ENCODE results near the gene OTOGL. TPM values are rescaled to one million over a fixed set of nuclear protein-coding genes. Genes with fewer than 3 reads are reported as not detected.
"Not testable (repeated sequence)": the region's sequence is repeated elsewhere in the genome, so short reads cannot be mapped to it uniquely, and the experiment has no call there.

Gene OTOGL
- total RNA-seq, 2 experiments from 2014 or later, result not detected

- Mint-ChIP-seq H3K4me3 (no peak overlapping the region), H3K9me3 (no peaks in the 10 kb centered on the region), H3K27me3 (ENCODE audit: low read depth) (peaks cover 2% of the 10 kb centered on the region), H3K27ac (no peak overlapping the region), H3K4me1 (ENCODE audit: low read depth) (no peaks in the 10 kb centered on the region), H3K36me3 (ENCODE audit: low read depth) (no peaks in the 10 kb centered on the region)
- intact Hi-C loops (cut with micrococcal nuclease), result no loop called here
- no peak for DNase-seq
- CTCF ChIA-PET, result no interaction called here
These were observed 143.0 kb downstream of the OTOGL start for GRCh38 chr12:80242321-80242720.

DNA sequence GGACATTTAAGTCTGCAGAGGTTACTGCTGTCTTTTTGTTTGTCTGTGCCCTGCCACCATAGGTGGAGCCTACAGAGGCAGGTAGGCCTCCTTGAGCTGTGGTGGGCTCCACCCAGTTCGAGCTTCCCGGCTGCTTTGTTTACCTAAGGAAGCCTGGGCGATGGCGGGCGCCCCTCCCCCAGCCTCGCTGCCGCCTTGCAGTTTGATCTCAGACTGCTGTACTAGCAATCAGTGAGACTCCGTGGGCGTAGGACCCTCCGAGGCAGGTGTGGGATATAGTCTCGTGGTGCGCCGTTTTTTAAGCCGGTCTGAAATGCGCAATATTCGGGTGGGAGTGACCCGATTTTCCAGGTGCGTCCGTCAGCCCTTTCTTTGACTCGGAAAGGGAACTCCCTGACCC, 150.2 kb downstream of the OTOGL start:
- H3K4me1 Mint-ChIP-seq (ENCODE audit: low read depth); intact Hi-C loops (cut with micrococcal nuclease); H3K27ac Mint-ChIP-seq; H3K27me3 Mint-ChIP-seq (ENCODE audit: low read depth); H3K9me3 Mint-ChIP-seq; H3K4me3 Mint-ChIP-seq; CTCF ChIA-PET; DNase-seq; H3K36me3 Mint-ChIP-seq (ENCODE audit: low read depth): not testable (repeated sequence)

DNA sequence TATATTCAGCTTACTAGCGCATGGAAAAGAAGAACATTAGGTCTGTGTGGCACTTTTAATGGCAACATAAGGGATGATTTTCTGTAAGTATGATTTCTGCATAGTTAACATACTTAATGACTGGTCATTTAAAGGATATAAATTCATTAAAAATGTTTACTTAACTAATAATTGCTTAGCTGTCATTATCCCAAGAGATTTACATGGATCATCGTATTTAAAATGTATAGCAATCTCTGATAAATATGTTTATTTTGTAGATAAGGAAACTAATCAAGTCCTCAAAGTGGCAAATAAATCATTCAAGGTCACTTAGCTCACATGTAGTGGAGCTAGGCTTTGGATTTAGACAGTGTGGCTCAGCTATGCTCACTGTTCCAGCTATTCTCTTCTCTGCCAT, 158.6 kb downstream of the OTOGL start:
- H3K4me3 Mint-ChIP-seq, result no peak overlapping the region
- DNase-seq, result no peak
- H3K27me3 Mint-ChIP-seq (ENCODE audit: low read depth), result peaks cover 14% of the 10 kb centered on the region
- CTCF ChIA-PET, result no interaction called here
- no peaks in the 10 kb centered on the region for H3K9me3 Mint-ChIP-seq
- intact Hi-C loops (cut with micrococcal nuclease), result no loop called here
- no peaks in the 10 kb centered on the region for H3K4me1 Mint-ChIP-seq (ENCODE audit: low read depth)
- no peaks in the 10 kb centered on the region for H3K36me3 Mint-ChIP-seq (ENCODE audit: low read depth)
- H3K27ac Mint-ChIP-seq, result no peak overlapping the region

DNA sequence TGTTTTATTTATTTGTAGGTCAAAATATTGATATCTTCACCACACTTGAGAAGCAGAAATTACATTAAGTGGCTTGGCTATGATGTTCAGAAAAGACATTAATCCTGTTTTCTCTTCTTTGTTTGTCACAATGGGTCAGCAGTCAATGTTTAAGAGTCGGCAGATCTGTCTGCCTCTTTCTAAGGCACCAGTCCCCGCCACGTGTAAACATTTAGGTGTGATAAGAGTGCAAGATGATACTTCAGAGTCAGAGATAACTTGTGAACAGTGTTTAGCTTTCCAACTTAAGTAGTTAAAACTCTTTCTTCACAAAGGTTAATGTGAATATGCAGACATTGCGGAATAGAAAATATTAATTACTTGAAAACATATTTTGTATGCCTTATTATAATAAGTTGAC, 160.9 kb downstream of the OTOGL start:
- no peaks in the 10 kb centered on the region for H3K36me3 Mint-ChIP-seq (ENCODE audit: low read depth)
- H3K4me1 Mint-ChIP-seq (ENCODE audit: low read depth), result no peaks in the 10 kb centered on the region
- intact Hi-C loops (cut with micrococcal nuclease), result no loop called here
- no peak overlapping the region for H3K4me3 Mint-ChIP-seq
- no peaks in the 10 kb centered on the region for H3K9me3 Mint-ChIP-seq
- H3K27ac Mint-ChIP-seq, result no peak overlapping the region
- DNase-seq, result no peak
- H3K27me3 Mint-ChIP-seq (ENCODE audit: low read depth), result peaks cover 19% of the 10 kb centered on the region
- CTCF ChIA-PET, result no interaction called here

- H3K4me1 Mint-ChIP-seq (ENCODE audit: low read depth), result no peaks in the 10 kb centered on the region
- no peak for DNase-seq
- H3K36me3 Mint-ChIP-seq (ENCODE audit: low read depth), result no peaks in the 10 kb centered on the region
- no peak overlapping the region for H3K27ac Mint-ChIP-seq
- H3K9me3 Mint-ChIP-seq, result no peaks in the 10 kb centered on the region
- intact Hi-C loops (cut with micrococcal nuclease), result no loop called here
- no peak overlapping the region for H3K4me3 Mint-ChIP-seq
- CTCF ChIA-PET, result no interaction called here
- H3K27me3 Mint-ChIP-seq (ENCODE audit: low read depth), result peaks cover 21% of the 10 kb centered on the region
These were observed 162.1 kb downstream of the OTOGL start for GRCh38 chr12:80261403-80261802.

DNA sequence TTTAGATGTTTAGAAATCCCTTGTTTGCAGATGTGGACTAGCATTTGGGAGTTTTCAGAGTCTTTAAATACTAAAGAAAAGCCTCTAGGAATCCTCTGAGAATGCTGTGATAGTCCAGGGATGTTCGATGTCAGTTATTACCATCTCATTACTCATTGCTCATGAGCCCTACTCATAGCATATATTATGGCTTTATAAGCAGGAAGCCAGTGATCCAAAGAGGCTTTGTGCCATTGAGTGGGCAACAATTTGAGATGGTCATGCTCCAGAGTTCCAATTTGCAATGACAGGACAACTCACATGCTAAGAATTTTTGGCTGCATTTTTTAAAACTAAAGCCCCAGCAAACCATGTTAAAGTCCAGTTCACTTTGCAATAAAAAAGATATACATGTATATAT, 163.0 kb downstream of the OTOGL start:
- Mint-ChIP-seq H3K4me3 (no peak overlapping the region), H3K27me3 (ENCODE audit: low read depth) (peaks cover 14% of the 10 kb centered on the region), H3K36me3 (ENCODE audit: low read depth) (no peaks in the 10 kb centered on the region), H3K27ac (no peak overlapping the region), H3K4me1 (ENCODE audit: low read depth) (no peaks in the 10 kb centered on the region), H3K9me3 (no peaks in the 10 kb centered on the region)
- no peak for DNase-seq
- CTCF ChIA-PET, result no interaction called here
- intact Hi-C loops (cut with micrococcal nuclease), result no loop called here

DNA sequence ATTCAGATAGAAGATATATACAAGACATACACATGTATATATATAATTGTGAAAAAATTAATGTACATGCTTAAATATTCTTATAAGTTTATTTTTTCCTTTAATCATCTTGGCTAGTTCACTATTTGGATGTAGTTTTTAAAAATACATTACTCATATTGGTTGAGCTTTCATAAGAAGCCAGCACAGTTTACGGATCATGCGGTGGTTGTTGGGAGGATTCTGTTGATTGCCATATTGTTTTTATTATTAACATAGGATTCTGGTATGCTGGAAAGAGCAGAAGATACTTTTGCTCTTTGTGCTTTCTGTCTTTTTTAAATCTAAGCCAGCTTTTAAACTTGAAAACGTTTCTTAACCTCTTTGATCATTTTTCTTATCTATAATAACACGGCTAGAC, 163.4 kb downstream of the OTOGL start:
- H3K4me3 Mint-ChIP-seq, result no peak overlapping the region
- CTCF ChIA-PET, result no interaction called here

GRCh38 chr12:80264386-80264785, 165.0 kb downstream of the OTOGL start:
- no peak for DNase-seq
- CTCF ChIA-PET, result interaction anchor here (0.7 kb wide), 1 partner anchor 77 kb away, joined by 3 read pairs; no protein-coding TSS in a partner anchor
- Mint-ChIP-seq H3K36me3 (ENCODE audit: low read depth) (no peaks in the 10 kb centered on the region), H3K4me3 (no peak overlapping the region), H3K9me3 (no peaks in the 10 kb centered on the region), H3K27me3 (ENCODE audit: low read depth) (peaks cover 16% of the 10 kb centered on the region), H3K4me1 (ENCODE audit: low read depth) (no peaks in the 10 kb centered on the region), H3K27ac (no peak overlapping the region)
- intact Hi-C loops (cut with micrococcal nuclease), result no loop called here

More for the DNA sequence above, 163.4 kb downstream of the OTOGL start:
- Mint-ChIP-seq H3K27ac (no peak overlapping the region), H3K9me3 (no peaks in the 10 kb centered on the region), H3K4me1 (ENCODE audit: low read depth) (no peaks in the 10 kb centered on the region), H3K27me3 (ENCODE audit: low read depth) (peaks cover 13% of the 10 kb centered on the region), H3K36me3 (ENCODE audit: low read depth) (no peaks in the 10 kb centered on the region)
- intact Hi-C loops (cut with micrococcal nuclease), result no loop called here
- no peak for DNase-seq

GRCh38 chr12:80264891-80265290, 165.6 kb downstream of the OTOGL start:
- intact Hi-C loops (cut with micrococcal nuclease), result loop anchor here (5.0 kb wide), 1 partner anchor 213 kb away; no protein-coding TSS in a partner anchor
- DNase-seq, result no peak
- H3K9me3 Mint-ChIP-seq, result no peaks in the 10 kb centered on the region
- H3K27me3 Mint-ChIP-seq (ENCODE audit: low read depth), result peaks cover 16% of the 10 kb centered on the region
- H3K36me3 Mint-ChIP-seq (ENCODE audit: low read depth), result no peaks in the 10 kb centered on the region
- no peak overlapping the region for H3K27ac Mint-ChIP-seq
- no peak overlapping the region for H3K4me3 Mint-ChIP-seq
- CTCF ChIA-PET, result interaction anchor here (0.7 kb wide), 1 partner anchor 78 kb away, joined by 3 read pairs; no protein-coding TSS in a partner anchor
- H3K4me1 Mint-ChIP-seq (ENCODE audit: low read depth), result no peaks in the 10 kb centered on the region

- Mint-ChIP-seq H3K27me3 (ENCODE audit: low read depth) (peaks cover 11% of the 10 kb centered on the region), H3K36me3 (ENCODE audit: low read depth) (no peaks in the 10 kb centered on the region), H3K27ac (no peak overlapping the region), H3K4me3 (no peak overlapping the region), H3K4me1 (ENCODE audit: low read depth) (no peaks in the 10 kb centered on the region), H3K9me3 (no peaks in the 10 kb centered on the region)
- intact Hi-C loops (cut with micrococcal nuclease), result loop anchor here (1.0 to 5.0 kb wide), 3 partner anchors 217 to 714 kb away; no protein-coding TSS in a partner anchor
- no peak for DNase-seq
- CTCF ChIA-PET, result interaction anchor here (1.2 to 1.7 kb wide), 5 partner anchors 70 to 861 kb away, joined by 3 to 9 read pairs (median 4); no protein-coding TSS in a partner anchor
These were observed 169.8 kb downstream of the OTOGL start for GRCh38 chr12:80268924-80269749.

DNA sequence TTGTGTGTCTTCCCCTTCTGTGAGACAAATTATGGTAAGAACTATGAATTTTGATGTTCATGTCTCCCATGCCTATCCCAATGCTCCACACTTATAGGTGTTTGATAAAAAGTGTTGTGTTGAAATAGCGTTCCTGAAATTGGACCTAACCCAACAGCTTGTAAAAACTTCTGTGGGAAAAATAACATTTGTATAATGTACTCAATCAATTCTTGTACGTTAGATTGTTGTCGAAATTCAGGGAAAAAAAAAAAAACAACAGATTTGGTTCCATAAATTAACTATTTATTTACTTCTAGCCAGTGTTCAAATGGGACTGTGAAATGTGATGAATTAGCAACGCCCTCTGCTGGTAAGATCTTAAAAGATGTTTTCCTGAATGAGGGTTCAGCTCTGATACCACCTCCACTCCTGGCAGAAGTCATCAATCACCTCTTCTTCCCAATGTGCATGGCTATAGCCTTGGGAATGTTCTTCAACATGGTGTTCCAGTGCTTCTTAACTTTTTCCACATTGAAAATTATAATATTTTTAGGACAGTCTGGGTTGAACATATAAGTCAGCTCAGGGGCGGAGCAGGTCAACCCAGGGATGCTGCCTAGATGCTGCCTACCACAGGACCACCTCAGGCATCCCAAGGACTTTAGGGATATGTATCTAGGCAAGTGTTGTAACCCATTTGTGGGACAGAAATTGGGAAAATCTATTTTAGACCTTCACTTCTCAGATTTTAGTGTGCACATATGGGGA, 170.6 kb downstream of the OTOGL start:
- H3K27ac Mint-ChIP-seq, result no peak overlapping the region
- intact Hi-C loops (cut with micrococcal nuclease), result loop anchor here (1.0 to 5.0 kb wide), 5 partner anchors 77 to 721 kb away; no protein-coding TSS in a partner anchor
- H3K4me1 Mint-ChIP-seq (ENCODE audit: low read depth), result no peaks in the 10 kb centered on the region
- no peaks in the 10 kb centered on the region for H3K36me3 Mint-ChIP-seq (ENCODE audit: low read depth)
- CTCF ChIA-PET, result interaction anchor here (0.6 to 1.7 kb wide), 11 partner anchors 10 to 862 kb away, joined by 3 to 9 read pairs (median 4); no protein-coding TSS in a partner anchor
- H3K4me3 Mint-ChIP-seq, result no peak overlapping the region
- no peak for DNase-seq
- H3K9me3 Mint-ChIP-seq, result no peaks in the 10 kb centered on the region
- H3K27me3 Mint-ChIP-seq (ENCODE audit: low read depth), result peaks cover 10% of the 10 kb centered on the region

DNA sequence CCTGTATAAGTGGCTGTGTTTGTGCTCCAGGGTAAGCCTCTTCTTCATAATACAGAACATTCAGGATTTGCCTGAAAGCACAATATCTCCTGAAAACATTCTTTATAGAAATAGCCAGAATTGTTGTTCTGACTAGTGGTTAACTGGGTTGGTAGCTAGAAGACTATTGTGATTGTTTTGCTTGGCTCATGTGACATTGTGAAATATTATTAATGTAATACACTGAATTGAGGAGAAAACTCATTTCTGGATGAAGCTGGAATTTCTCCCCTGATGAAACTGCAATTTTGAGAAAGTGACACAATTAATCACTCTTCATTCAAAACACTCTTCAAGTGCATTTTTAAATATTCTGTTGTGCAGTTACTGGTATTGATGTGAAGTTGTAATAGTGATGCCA, 172.4 kb downstream of the OTOGL start:
- DNase-seq, result no peak
- no peak overlapping the region for H3K27ac Mint-ChIP-seq
- CTCF ChIA-PET, result interaction anchor here (1.2 kb wide), 1 partner anchor 76 kb away, joined by 5 read pairs; no protein-coding TSS in a partner anchor
- no peak overlapping the region for H3K4me3 Mint-ChIP-seq
- no peaks in the 10 kb centered on the region for H3K9me3 Mint-ChIP-seq
- intact Hi-C loops (cut with micrococcal nuclease), result loop anchor here (2.0 kb wide), 1 partner anchor 723 kb away; no protein-coding TSS in a partner anchor
- peaks cover 11% of the 10 kb centered on the region for H3K27me3 Mint-ChIP-seq (ENCODE audit: low read depth)
- H3K4me1 Mint-ChIP-seq (ENCODE audit: low read depth), result no peaks in the 10 kb centered on the region
- H3K36me3 Mint-ChIP-seq (ENCODE audit: low read depth), result no peaks in the 10 kb centered on the region
